DMS53 (cell line): ENCODE results near the gene CEACAM18.
"Not testable (repeated sequence)": the region's sequence is repeated elsewhere in the genome, so short reads cannot be mapped to it uniquely, and the experiment has no call there.

Experiments
- DNase-seq: peaks from one replicate; lab custom pipeline; 2025; lab: John Stamatoyannopoulos, UW

The CEACAM18 gene

GRCh38 chr19:51478381-51479234 lies at the start of gene CEACAM18:
Gene CEACAM18, plus strand, starts transcription at chr19:51478539.
- no peak for DNase-seq

- DNase-seq = no peak
Measured at GRCh38 chr19:51430221-51430620, 48.1 kb upstream of the CEACAM18 start.

GRCh38 chr19:51431124-51431523 lies 47.2 kb upstream of the CEACAM18 start:
- no peak for DNase-seq

GRCh38 chr19:51433043-51433442 lies 45.3 kb upstream of the CEACAM18 start:
- no peak for DNase-seq

- no peak for DNase-seq
Measured at GRCh38 chr19:51434456-51434855, 43.9 kb upstream of the CEACAM18 start.

GRCh38 chr19:51439021-51439465 lies 39.3 kb upstream of the CEACAM18 start:
- no peak for DNase-seq

- DNase-seq = no peak
Measured at GRCh38 chr19:51440052-51440451, 38.3 kb upstream of the CEACAM18 start.

GRCh38 chr19:51440846-51441409 lies 37.4 kb upstream of the CEACAM18 start:
- DNase-seq = no peak

GRCh38 chr19:51441410-51442390 lies 36.6 kb upstream of the CEACAM18 start:
- no peak for DNase-seq

- DNase-seq = not testable (repeated sequence)
Measured at GRCh38 chr19:51447510-51447909, 30.8 kb upstream of the CEACAM18 start.

- DNase-seq = no peak
Measured at GRCh38 chr19:51448011-51448410, 30.3 kb upstream of the CEACAM18 start.

- no peak for DNase-seq
Measured at GRCh38 chr19:51448411-51449016, 29.8 kb upstream of the CEACAM18 start.

GRCh38 chr19:51450730-51451307 lies 27.5 kb upstream of the CEACAM18 start:
- no peak for DNase-seq

- DNase-seq = no peak
Measured at GRCh38 chr19:51456541-51457290, 21.6 kb upstream of the CEACAM18 start.

GRCh38 chr19:51457351-51458013 lies 20.9 kb upstream of the CEACAM18 start:
- no peak for DNase-seq

- no peak for DNase-seq
Measured at GRCh38 chr19:51458051-51458645, 20.2 kb upstream of the CEACAM18 start, which contains the start of gene SIGLEC8. Gene SIGLEC8, minus strand, starts transcription at chr19:51458454. Its CDS starts 67 bp downstream, at chr19:51458387.

GRCh38 chr19:51458899-51459505 lies 19.3 kb upstream of the CEACAM18 start:
- no peak for DNase-seq

GRCh38 chr19:51460164-51460992 lies 18.0 kb upstream of the CEACAM18 start:
- DNase-seq = no peak
